IMR-90 (cell line): ENCODE measurements around the gene HTT. TPM values are rescaled to one million over a fixed set of nuclear protein-coding genes. Genes with fewer than 3 reads are reported as not detected.

Experiments
- ATAC-seq: fragments of 200-7000 bp; cut with Tn5 transposase; 2 replicates; pipeline ENCODE4 v1.9.1; 2020; ENCODE audit warnings: low read depth, mild to moderate bottlenecking, moderate library complexity
- BruUV-seq: library from RNA; stranded (reverse); fragments of 400-500 nt; replicated peaks from 2 replicates; lab custom pipeline; 2021; lab: Mats Ljungman, UMichigan
- CTCF ChIA-PET: fragments of 300-600 bp; formaldehyde crosslinking; extraction: SDS; loops from one replicate; lab custom pipeline; 2021; ENCODE audit warnings: antibody characterized with exemption; lab: Yijun Ruan, JAX
- POLR2A ChIA-PET: fragments of 300-600 bp; sonication (Branson Sonifier 250); formaldehyde crosslinking; loops from one replicate; lab custom pipeline; 2022; ENCODE audit warnings: antibody characterized with exemption; ENCODE audit not compliant: unreplicated experiment; lab: Charles Lee
- DNase-seq: peaks from one replicate; pipeline ENCODE4 v3.0.0; 2013
- H2AFZ ChIP-seq: replicated peaks from 2 replicates; pipeline ENCODE3; 2013; ENCODE audit warnings: low read length, mild to moderate bottlenecking; ENCODE audit not compliant: poor library complexity
- H2AK5ac ChIP-seq: 2 replicates; pipeline ENCODE4 v1.6.1; 2013; ENCODE audit warnings: low read depth, low read length, inconsistent platforms
- H2AK9ac ChIP-seq: replicated peaks from 2 replicates; pipeline ENCODE3; 2013; ENCODE audit warnings: mild to moderate bottlenecking, low read depth, low read length, moderate library complexity; ENCODE audit not compliant: poor library complexity
- H2BK120ac ChIP-seq: 2 replicates; pipeline ENCODE4 v1.6.1; 2013; ENCODE audit warnings: low read depth, low read length, inconsistent platforms
- H2BK15ac ChIP-seq: 3 replicates; pipeline ENCODE4 v1.6.1; 2013; ENCODE audit warnings: low read depth, low read length, inconsistent platforms
- H2BK20ac ChIP-seq: 2 replicates; pipeline ENCODE4 v1.6.1; 2013; ENCODE audit warnings: low read depth, mild to moderate bottlenecking, inconsistent platforms, low read length, moderate library complexity
- H2BK5ac ChIP-seq: 2 replicates; pipeline ENCODE4 v1.6.1; 2013; ENCODE audit warnings: mild to moderate bottlenecking, low read depth, low read length, inconsistent platforms; ENCODE audit not compliant: poor library complexity, severe bottlenecking
- H3K14ac ChIP-seq: replicated peaks from 2 replicates; pipeline ENCODE4 v1.6.1; 2013; ENCODE audit warnings: low read depth, low read length, inconsistent platforms
- H3K18ac ChIP-seq: 2 replicates; pipeline ENCODE4 v1.6.1; 2013; ENCODE audit warnings: low read depth, low read length, control low read depth
- H3K23ac ChIP-seq: 2 replicates; pipeline ENCODE4 v1.6.1; 2013; ENCODE audit warnings: low read depth, low read length, inconsistent platforms
- H3K27ac ChIP-seq: 2 replicates; pipeline ENCODE4 v1.5.1; 2013; ENCODE audit warnings: mild to moderate bottlenecking, control low read depth, low read length; ENCODE audit not compliant: insufficient read depth
- H3K27me3 ChIP-seq: 2 replicates; pipeline ENCODE4 v1.6.1; 2013; ENCODE audit warnings: low read length; ENCODE audit not compliant: control insufficient read depth, insufficient read depth
- H3K36me3 ChIP-seq: 2 replicates; pipeline ENCODE4 v1.6.1; 2013; ENCODE audit warnings: low read length, mixed read lengths; ENCODE audit not compliant: control insufficient read depth, insufficient read depth
- H3K4ac ChIP-seq: 2 replicates; pipeline ENCODE4 v1.6.1; 2013; ENCODE audit warnings: low read depth, low read length, inconsistent platforms
- H3K4me1 ChIP-seq: 2 replicates; pipeline ENCODE4 v1.6.1; 2013; ENCODE audit warnings: low read length, mixed read lengths; ENCODE audit not compliant: control insufficient read depth, insufficient read depth
- H3K4me2 ChIP-seq: 2 replicates; pipeline ENCODE4 v1.6.1; 2013; ENCODE audit warnings: low read depth, mild to moderate bottlenecking, control low read depth, low read length, moderate library complexity
- H3K4me3 ChIP-seq: 2 replicates; pipeline ENCODE4 v1.5.1; 2013; ENCODE audit warnings: low read depth, mild to moderate bottlenecking, control low read depth, low read length, moderate library complexity; ENCODE audit not compliant: insufficient read depth
- H3K56ac ChIP-seq: 2 replicates; pipeline ENCODE4 v1.6.1; 2013; ENCODE audit warnings: low read length, inconsistent platforms; ENCODE audit not compliant: insufficient read depth; ENCODE audit errors: extremely low read depth
- H3K79me1 ChIP-seq, 2 experiments: 2 replicates each; pipeline ENCODE4 v1.6.1; 2013; ENCODE audit warnings: low read length in 2 of 2, inconsistent platforms in 1 of 2, low read depth in 1 of 2
- H3K9ac ChIP-seq: 2 replicates; pipeline ENCODE4 v1.6.1; 2013; ENCODE audit warnings: low read depth, low read length, control low read depth
- H3K9me1 ChIP-seq: 2 replicates; pipeline ENCODE4 v1.6.1; 2013; ENCODE audit warnings: low read length, inconsistent platforms; ENCODE audit not compliant: insufficient read depth
- H3K9me3 ChIP-seq: 2 replicates; pipeline ENCODE4 v1.6.1; 2013; ENCODE audit warnings: low read length; ENCODE audit not compliant: control insufficient read depth, insufficient read depth
- H4K20me1 ChIP-seq: 2 replicates; pipeline ENCODE4 v1.6.1; 2013; ENCODE audit warnings: low read length, inconsistent platforms; ENCODE audit not compliant: insufficient read depth
- H4K5ac ChIP-seq: 2 replicates; pipeline ENCODE4 v1.6.1; 2013; ENCODE audit warnings: mild to moderate bottlenecking, low read depth, low read length, control low read depth
- H4K8ac ChIP-seq, 2 experiments: 2 replicates each; pipeline ENCODE4 v1.6.1; 2013; ENCODE audit warnings: low read depth in 2 of 2, low read length in 2 of 2, control low read depth in 1 of 2, inconsistent platforms in 1 of 2
- H4K91ac ChIP-seq: 2 replicates; pipeline ENCODE4 v1.6.1; 2013; ENCODE audit warnings: low read depth, low read length, inconsistent platforms; ENCODE audit not compliant: insufficient read depth
- BHLHE40 ChIP-seq: fragments of 150-350 bp; IDR thresholded peaks from 2 replicates; pipeline ENCODE4 v1.6.1; 2016; ENCODE audit warnings: mild to moderate bottlenecking, low read depth, low read length
- CEBPB ChIP-seq: IDR thresholded peaks from 2 replicates; pipeline ENCODE4 v1.6.1; 2012; ENCODE audit warnings: low read depth, low read length, improper control_type of control experiment
- CHD1 ChIP-seq: IDR thresholded peaks from 2 replicates; pipeline ENCODE4 v1.6.1; 2012; ENCODE audit warnings: low read depth, low read length, improper control_type of control experiment
- FOS ChIP-seq: fragments of 150-350 bp; IDR thresholded peaks from 2 replicates; pipeline ENCODE4 v1.6.1; 2016; ENCODE audit warnings: low read depth, low read length
- NFE2L2 ChIP-seq: fragments of 150-350 bp; IDR thresholded peaks from 2 replicates; pipeline ENCODE4 v1.6.1; 2016; ENCODE audit warnings: low read depth, mild to moderate bottlenecking, low read length
- RCOR1 ChIP-seq: IDR thresholded peaks from 2 replicates; pipeline ENCODE4 v1.6.1; 2012; ENCODE audit warnings: mild to moderate bottlenecking, low read length, improper control_type of control experiment; ENCODE audit not compliant: insufficient replicate concordance
- RFX5 ChIP-seq: IDR thresholded peaks from 2 replicates; pipeline ENCODE4 v1.8.0; 2012; ENCODE audit warnings: low read depth, mild to moderate bottlenecking, low read length, moderate library complexity
- USF2 ChIP-seq: fragments of 150-350 bp; IDR thresholded peaks from 2 replicates; pipeline ENCODE4 v1.6.1; 2017; ENCODE audit warnings: mild to moderate bottlenecking, antibody characterized with exemption, low read length, low read depth
- WGBS, 2 experiments: methylation state at CpG; one replicate each; pipeline versions ENCODE4 v1.1.5 to v1.1.7; 2013; ENCODE audit warnings: missing lambda C conversion rate in 2 of 2; ENCODE audit not compliant: insufficient read length in 1 of 2; ENCODE audit errors: extremely low coverage in 2 of 2; 5-methylcytosine and 5-hydroxymethylcytosine counted together
- dilution Hi-C: fragments of 300-500 bp; cut with HindIII; formaldehyde crosslinking; loops from one replicate; pipeline ENCODE4 v1.14.3; 2018; ENCODE audit warnings: low sequenced_read_pairs; ENCODE audit not compliant: unreplicated experiment
- in situ Hi-C: fragments of 300-500 bp; cut with MboI; formaldehyde crosslinking; loops from 3 replicates; pipeline ENCODE4 v1.14.3; 2019; ENCODE audit warnings: low sequenced_read_pairs, inconsistent platforms, mixed read lengths
- intact Hi-C: fragments of 100-400 bp; cut with micrococcal nuclease; formaldehyde crosslinking; loops from 2 replicates; pipeline ENCODE4 v1.10.0; 2022
- polyA plus RNA-seq, 3 experiments: library from polyadenylated mRNA; depleted of rRNA; stranded (reverse); fragments of >200 nt; gene quantifications; 2 replicates each; pipeline ENCODE4 v1.2.3, GENCODE V29; 2012; ENCODE audit warnings: low replicate concordance in 1 of 3
- total RNA-seq: library from RNA; depleted of rRNA; stranded (reverse); fragments of >200 nt; gene quantifications from 2 replicates; pipeline ENCODE4 v1.2.3, GENCODE V29; 2012

Gene HTT
- total and polyA plus RNA-seq, 2 of the 4 experiments (the other 2 are of a cell fraction) = 11.6 to 14.3 TPM

- TF ChIP-seq BHLHE40 = peak; percentile 42; the same call in 1 of the 2 replicates
Observed at GRCh38 chr4:3123181-3123671, 48.7 kb downstream of the HTT start (continued).

- in situ Hi-C loops (no loop called here), intact Hi-C loops (no loop called here), dilution Hi-C loops (no loop called here)
- Histone ChIP-seq H3K9me3 (no peaks in the 10 kb centered on the region), H3K4me2 (no peak overlapping the region), H3K4me1 (peaks cover 6% of the 10 kb centered on the region), H4K5ac (no peak overlapping the region), H3K4me3 (no peak overlapping the region), H4K91ac (no peak overlapping the region), H3K23ac (no peak overlapping the region), H3K4ac (no peak overlapping the region), H3K56ac (no peak overlapping the region), H3K14ac (no peak overlapping the region), H4K20me1 (peaks cover 5% of the 10 kb centered on the region; the same call in 1 of the 2 replicates), H3K9ac (no peak overlapping the region), H3K27me3 (no peaks in the 10 kb centered on the region), H2AK5ac (no peak overlapping the region), H4K8ac (no peak overlapping the region), H3K36me3 (peaks cover 24% of the 10 kb centered on the region), H3K9me1 (peaks cover 7% of the 10 kb centered on the region), H2BK120ac (no peak overlapping the region), H3K27ac (no peak overlapping the region), H2AK9ac (no peak overlapping the region), H3K79me1 (peaks cover 8 to 17% of the 10 kb centered on the region in 2 experiments; a peak in 2 of 4 replicates), H2AFZ (no peak overlapping the region), H2BK20ac (no peak overlapping the region), H2BK15ac (no peak overlapping the region), H3K18ac (no peak overlapping the region), H2BK5ac (no peak overlapping the region)
- no peak for ATAC-seq
- POLR2A ChIA-PET = no interaction called here
- TSS peak; percentile 14 for BruUV-seq
- WGBS, 2 experiments = 50% methylated on average over 2 of the region's 7 CpGs; no CpG with 5 or more reads in 1 of the 2 experiments
- CTCF ChIA-PET = interaction anchor here (1.3 kb wide), 1 partner anchor 12 kb away, joined by 7 read pairs; no protein-coding TSS in a partner anchor
- no peak for DNase-seq
- no peak for TF ChIP-seq USF2
- TF ChIP-seq FOS = no peak
- TF ChIP-seq NFE2L2 = no peak
- no peak for TF ChIP-seq CHD1
- no peak for TF ChIP-seq RFX5
- TF ChIP-seq RCOR1 = no peak
- TF ChIP-seq CEBPB = no peak
Observed at GRCh38 chr4:3124070-3124767, 49.7 kb downstream of the HTT start.
